Fibroblast of upper back skin (primary cell): ENCODE results near the gene RNU6-8.

Experiments used
- DNase-seq: peaks from one replicate; pipeline ENCODE4 v3.0.0-alpha.2; 2013

Gene RNU6-8

GRCh38 chr14:32203928-32204357 is 874 bp upstream of the RNU6-8 start:
- no peak for DNase-seq

GRCh38 chr14:32202491-32202997 is 525 bp downstream of the RNU6-8 start:
- peak; percentile 6 for DNase-seq

- no peak for DNase-seq
These were observed 1.1 kb downstream of the RNU6-8 start, which contains the start of gene RNU6-7 for GRCh38 chr14:32201816-32202490. Gene RNU6-7, plus strand, starts transcription at chr14:32202045.

- DNase-seq = peak; percentile 31
These were observed 1.8 kb downstream of the RNU6-8 start for GRCh38 chr14:32201193-32201815.

GRCh38 chr14:32200368-32201192 is 2.5 kb downstream of the RNU6-8 start:
- DNase-seq = no peak

GRCh38 chr14:32197919-32198318 is 5.2 kb downstream of the RNU6-8 start:
- DNase-seq = no peak

GRCh38 chr14:32195636-32196035 is 7.4 kb downstream of the RNU6-8 start:
- no peak for DNase-seq

GRCh38 chr14:32193532-32193931 is 9.5 kb downstream of the RNU6-8 start:
- DNase-seq = no peak

- no peak for DNase-seq
These were observed 10.2 kb downstream of the RNU6-8 start for GRCh38 chr14:32192712-32193373.

GRCh38 chr14:32190673-32191072 is 12.4 kb downstream of the RNU6-8 start:
- peak; percentile 28 for DNase-seq

GRCh38 chr14:32189811-32190210 is 13.3 kb downstream of the RNU6-8 start:
- no peak for DNase-seq

- no peak for DNase-seq
These were observed 16.8 kb downstream of the RNU6-8 start for GRCh38 chr14:32186248-32186647.

- no peak for DNase-seq
These were observed 18.0 kb downstream of the RNU6-8 start for GRCh38 chr14:32185097-32185496.

- no peak for DNase-seq
These were observed 19.7 kb downstream of the RNU6-8 start for GRCh38 chr14:32183151-32184058.

GRCh38 chr14:32171469-32171868 is 31.6 kb downstream of the RNU6-8 start:
- DNase-seq = no peak

- DNase-seq = peak; percentile 5
These were observed 33.9 kb downstream of the RNU6-8 start for GRCh38 chr14:32169191-32169590.

- no peak for DNase-seq
These were observed 35.2 kb downstream of the RNU6-8 start for GRCh38 chr14:32167907-32168306.

- no peak for DNase-seq
These were observed 36.1 kb downstream of the RNU6-8 start for GRCh38 chr14:32166924-32167323.

GRCh38 chr14:32166029-32166428 is 37.0 kb downstream of the RNU6-8 start:
- DNase-seq = no peak
